ENCODE measurements around the gene BTAF1.

BTAF1 gene

GRCh38 chr10:92075829-92076228, 152.3 kb downstream of the BTAF1 start:
- DNase-seq = no peak
- TF ChIP-seq GATA1 (IDR thresholded peaks at IDR 0.05; ENCODE audit: low read depth, low read length) = no peak
- no peak for TF ChIP-seq POLR2A (IDR thresholded peaks at IDR 0.05; ENCODE audit: low read length)

- no peak for DNase-seq
- no peak for TF ChIP-seq GATA1 (IDR thresholded peaks at IDR 0.05; ENCODE audit: low read depth, low read length)
- TF ChIP-seq POLR2A (IDR thresholded peaks at IDR 0.05; ENCODE audit: low read length) = no peak
Measured at GRCh38 chr10:92076722-92077121, 153.2 kb downstream of the BTAF1 start.

- TF ChIP-seq POLR2A (IDR thresholded peaks at IDR 0.05; ENCODE audit: low read length) (no peak), GATA1 (IDR thresholded peaks at IDR 0.05; ENCODE audit: low read depth, low read length) (no peak)
- no peak for DNase-seq
Measured at GRCh38 chr10:92079003-92079402, 155.4 kb downstream of the BTAF1 start.

All from erythroblast (primary cell).